Measurements from ENCODE around the gene MTUS2.

MTUS2 gene

GRCh38 chr13:29362849-29363604 is 542.9 kb downstream of the MTUS2 start:
- peak; percentile 75 for DNase-seq (ENCODE audit: extremely low spot score)
- TF ChIP-seq CTCF (IDR thresholded peaks at IDR 0.05; ENCODE audit: control extremely low read depth, extremely low read depth, low read depth, missing control alignments), result peak; percentile 87
- ChIA-PET CTCF (interaction anchor here (0.6 to 3.0 kb wide), 14 partner anchors 9 to 565 kb away, joined by 3 to 21 read pairs (median 3); no protein-coding TSS in a partner anchor), POLR2A (no interaction called here)

GRCh38 chr13:29369060-29369743 is 549.1 kb downstream of the MTUS2 start:
- ChIA-PET POLR2A (no interaction called here), CTCF (interaction anchor here (1.4 to 1.5 kb wide), 2 partner anchors 15 to 290 kb away, joined by 3 to 5 read pairs; no protein-coding TSS in a partner anchor)
- no peak for DNase-seq (ENCODE audit: extremely low spot score)
- TF ChIP-seq CTCF (IDR thresholded peaks at IDR 0.05; ENCODE audit: control extremely low read depth, extremely low read depth, low read depth, missing control alignments), result peak; percentile 39

- no peak for TF ChIP-seq CTCF (IDR thresholded peaks at IDR 0.05; ENCODE audit: control extremely low read depth, extremely low read depth, low read depth, missing control alignments)
- DNase-seq (ENCODE audit: extremely low spot score), result no peak
- CTCF ChIA-PET, result no interaction called here
- POLR2A ChIA-PET, result no interaction called here
Observed at GRCh38 chr13:29379281-29379680, 559.1 kb downstream of the MTUS2 start.

GRCh38 chr13:29379865-29380264 is 559.7 kb downstream of the MTUS2 start:
- DNase-seq (ENCODE audit: extremely low spot score), result no peak
- POLR2A ChIA-PET, result no interaction called here
- CTCF ChIA-PET, result no interaction called here
- no peak for TF ChIP-seq CTCF (IDR thresholded peaks at IDR 0.05; ENCODE audit: control extremely low read depth, extremely low read depth, low read depth, missing control alignments)

- no peak for TF ChIP-seq CTCF (IDR thresholded peaks at IDR 0.05; ENCODE audit: control extremely low read depth, extremely low read depth, low read depth, missing control alignments)
Observed at GRCh38 chr13:29382021-29382420, 561.9 kb downstream of the MTUS2 start.

GRCh38 chr13:29383476-29383875 is 563.3 kb downstream of the MTUS2 start:
- TF ChIP-seq CTCF (IDR thresholded peaks at IDR 0.05; ENCODE audit: control extremely low read depth, extremely low read depth, low read depth, missing control alignments), result no peak
- ChIA-PET POLR2A (no interaction called here), CTCF (interaction anchor here (1.1 to 2.5 kb wide), 4 partner anchors 10 to 18 kb away, joined by 3 to 10 read pairs (median 4); no protein-coding TSS in a partner anchor)
- DNase-seq (ENCODE audit: extremely low spot score), result no peak

More at GRCh38 chr13:29382021-29382420, 561.9 kb downstream of the MTUS2 start:
- DNase-seq (ENCODE audit: extremely low spot score), result no peak
- ChIA-PET POLR2A (no interaction called here), CTCF (no interaction called here)

Data from GM10248 (cell line).